Fibroblast of pulmonary artery (primary cell): ENCODE data around the gene ECI1.

ENCODE experiments used
- DNase-seq: peaks from one replicate; pipeline ENCODE4 v3.0.0-alpha.2; 2010; ENCODE audit warnings: low read depth
- H3K4me3 ChIP-seq: replicated peaks from 2 replicates; pipeline ENCODE4 v1.5.1; 2011; ENCODE audit warnings: low read depth, mild to moderate bottlenecking, control low read depth, low read length, moderate library complexity
- CTCF ChIP-seq: IDR thresholded peaks from 2 replicates; pipeline ENCODE4 v1.5.1; 2011; ENCODE audit warnings: mild to moderate bottlenecking, control low read depth, low read length, inconsistent platforms; ENCODE audit errors: missing control alignments

Gene ECI1

GRCh38 chr16:2212362-2213324 is 38.7 kb downstream of the ECI1 start:
- no peak for TF ChIP-seq CTCF
- H3K4me3 ChIP-seq: peak overlapping the region; percentile 57
- no peak for DNase-seq

- H3K4me3 ChIP-seq: no peak overlapping the region
- no peak for TF ChIP-seq CTCF
- no peak for DNase-seq
These were observed 39.5 kb downstream of the ECI1 start for GRCh38 chr16:2211923-2212347.

- H3K4me3 ChIP-seq: no peak within 1 kb of the TSS
- no peak for DNase-seq
- TF ChIP-seq CTCF: no peak
These were observed 40.7 kb downstream of the ECI1 start, which contains the start of gene BRICD5 for GRCh38 chr16:2210386-2211365. TSS of gene BRICD5 (minus strand) at chr16:2210863. CDS start at chr16:2210833, 30 bp downstream.

- no peak for DNase-seq
- TF ChIP-seq CTCF: no peak
- no peak overlapping the region for H3K4me3 ChIP-seq
These were observed 41.4 kb downstream of the ECI1 start for GRCh38 chr16:2210009-2210332.

GRCh38 chr16:2209258-2210008 is 42.0 kb downstream of the ECI1 start:
- no peak overlapping the region for H3K4me3 ChIP-seq
- TF ChIP-seq CTCF: no peak
- DNase-seq: no peak

GRCh38 chr16:2208772-2209171 is 42.6 kb downstream of the ECI1 start:
- H3K4me3 ChIP-seq: no peak overlapping the region
- TF ChIP-seq CTCF: no peak
- no peak for DNase-seq
